Central memory CD4-positive, alpha-beta T cell (primary cell): Measurements from ENCODE around the gene ARMH1.

Experiments used
- DNase-seq: peaks from one replicate; pipeline ENCODE4 v3.0.0; 2022

Gene ARMH1

GRCh38 chr1:44672254-44672955 lies 2.1 kb upstream of the ARMH1 start:
- DNase-seq: no peak

DNA sequence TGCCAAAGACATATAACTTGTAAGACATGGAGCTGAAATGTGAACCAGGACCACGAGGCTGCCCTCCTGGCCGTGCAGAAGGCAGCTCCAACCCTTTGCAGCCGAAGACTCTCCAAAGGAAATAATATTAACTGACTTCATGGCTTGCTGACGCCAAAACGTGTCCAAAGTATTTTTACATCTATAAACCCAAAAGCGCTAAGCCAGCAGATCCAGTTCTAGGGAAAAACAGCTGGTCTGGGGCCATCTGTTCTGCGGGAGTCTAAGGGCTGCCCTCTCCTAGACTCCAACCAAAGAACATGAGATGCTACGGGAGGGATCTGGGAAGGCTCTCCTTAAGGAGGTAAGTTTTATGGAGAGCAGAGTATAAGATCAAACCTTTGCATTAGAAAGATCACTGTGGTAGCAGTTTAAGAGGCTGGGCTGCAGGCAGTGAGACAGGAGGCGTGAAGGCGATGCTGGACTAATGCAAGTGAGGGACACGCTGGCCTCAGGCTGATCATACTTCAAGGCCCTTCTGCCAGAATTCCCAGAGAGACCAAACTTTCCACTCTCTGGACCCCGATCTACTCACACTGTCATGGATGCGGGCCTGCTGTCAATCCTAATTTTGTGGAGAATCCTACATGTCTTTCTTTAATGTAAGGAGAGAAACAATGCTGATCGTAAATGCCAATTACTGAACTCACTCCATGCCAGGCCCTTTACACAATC lies 1.4 kb upstream of the ARMH1 start:
- DNase-seq: no peak

DNA sequence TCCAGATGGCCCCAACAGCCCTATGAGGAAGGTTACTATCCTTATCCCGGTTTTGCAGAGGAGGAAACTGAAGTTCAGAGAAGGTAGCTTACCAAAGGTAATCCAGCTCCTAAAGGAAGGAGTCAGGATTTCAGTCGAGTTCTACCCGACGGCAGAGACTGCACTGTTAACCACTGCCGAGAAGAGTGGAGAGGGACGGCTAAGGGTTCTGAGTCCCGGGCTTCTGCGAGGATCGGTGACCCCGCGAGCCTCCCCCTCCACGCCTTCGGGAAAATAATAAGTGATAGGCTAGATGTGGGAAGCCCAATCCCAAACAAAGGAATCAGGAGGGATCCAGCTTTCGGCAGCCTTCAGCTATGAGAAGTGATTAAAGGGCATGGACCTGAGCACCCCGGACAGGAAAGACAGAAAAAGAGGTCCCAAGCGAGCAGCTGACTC lies 820 bp upstream of the ARMH1 start:
- no peak for DNase-seq

- DNase-seq: no peak
These were observed 672 bp downstream of the ARMH1 start for GRCh38 chr1:44675186-44675585.

DNA sequence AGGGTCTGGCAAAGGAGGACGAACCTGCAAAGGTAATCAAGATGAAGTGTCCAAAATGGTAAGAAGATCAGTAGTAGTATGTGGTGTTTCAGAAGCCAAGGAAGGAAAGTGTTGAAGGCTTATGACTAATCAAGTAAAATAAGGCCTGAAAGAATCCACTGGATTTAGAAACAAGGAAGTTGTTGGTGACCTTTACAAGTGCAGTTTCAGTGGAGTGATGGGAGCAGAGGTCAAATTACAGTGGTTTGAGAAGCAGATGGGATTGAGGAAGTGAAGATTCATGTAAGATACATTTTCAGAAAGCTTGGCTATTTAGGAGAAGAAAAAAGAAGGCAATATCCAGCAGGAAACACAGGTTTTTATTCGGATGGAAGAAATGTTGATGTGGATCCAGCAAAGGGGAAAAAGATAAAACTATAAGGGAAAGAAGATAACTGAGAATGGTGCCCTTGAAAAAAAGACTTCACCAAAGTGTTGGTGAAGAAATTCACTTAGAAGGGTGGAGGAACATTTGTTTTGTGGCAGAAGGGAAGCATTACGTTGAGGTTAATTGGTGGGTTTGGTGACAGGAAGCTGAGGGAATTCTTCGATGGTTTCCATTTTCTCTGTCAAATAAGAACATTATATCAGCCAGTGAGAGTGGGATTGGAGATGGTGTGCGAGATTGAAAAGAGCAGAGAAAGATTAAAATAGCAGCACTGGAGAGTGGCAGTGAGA lies 2.1 kb downstream of the ARMH1 start:
- no peak for DNase-seq

DNA sequence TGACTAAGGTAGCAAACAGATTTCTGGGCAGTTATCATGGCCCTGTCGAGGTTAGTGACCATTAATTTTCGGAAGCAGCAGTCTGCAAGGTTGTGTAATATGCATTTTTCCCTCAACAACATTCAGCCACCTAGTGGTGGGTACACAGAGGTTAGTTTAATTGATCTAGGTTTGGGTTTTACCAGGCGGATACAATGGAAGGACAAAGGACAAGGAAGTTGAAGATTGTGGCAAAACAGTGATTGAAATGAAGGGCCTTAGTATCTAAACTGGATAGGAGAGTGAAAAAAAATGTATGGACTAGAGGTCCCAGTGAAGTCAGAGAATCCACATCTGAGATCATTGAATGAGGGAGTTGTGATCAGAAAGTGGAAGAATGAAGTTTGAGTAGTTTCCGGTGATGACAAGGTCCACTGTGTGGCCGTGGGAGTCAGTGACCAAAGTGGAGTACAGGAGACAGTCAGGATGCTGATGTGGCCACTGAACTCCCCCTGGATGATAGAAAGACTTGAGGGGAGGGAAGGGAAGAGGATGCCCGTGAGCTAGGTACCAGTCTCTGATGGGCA lies 2.8 kb downstream of the ARMH1 start:
- DNase-seq: no peak

DNA sequence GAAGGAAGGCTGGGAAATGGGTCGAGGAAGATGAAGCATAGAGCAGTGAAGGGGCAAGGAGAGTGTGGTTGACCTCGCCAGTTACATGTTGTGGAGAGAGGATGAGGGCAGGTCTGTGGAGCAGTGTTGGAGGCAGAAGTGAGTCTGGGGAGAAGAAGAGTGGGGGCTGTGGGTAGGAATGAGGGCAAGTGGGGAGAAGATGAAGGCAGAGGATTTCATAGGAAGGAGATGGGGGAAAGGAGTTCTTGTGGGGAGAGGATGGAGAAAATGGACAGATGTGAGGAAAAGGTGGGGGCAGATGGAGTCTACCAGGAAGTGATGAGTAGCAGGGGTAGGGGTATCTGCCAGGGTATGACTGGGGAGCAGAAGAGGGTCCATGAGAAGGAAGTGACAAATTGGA lies 3.6 kb downstream of the ARMH1 start:
- DNase-seq: no peak

- DNase-seq: no peak
These were observed 4.1 kb downstream of the ARMH1 start for GRCh38 chr1:44678626-44679025.

DNA sequence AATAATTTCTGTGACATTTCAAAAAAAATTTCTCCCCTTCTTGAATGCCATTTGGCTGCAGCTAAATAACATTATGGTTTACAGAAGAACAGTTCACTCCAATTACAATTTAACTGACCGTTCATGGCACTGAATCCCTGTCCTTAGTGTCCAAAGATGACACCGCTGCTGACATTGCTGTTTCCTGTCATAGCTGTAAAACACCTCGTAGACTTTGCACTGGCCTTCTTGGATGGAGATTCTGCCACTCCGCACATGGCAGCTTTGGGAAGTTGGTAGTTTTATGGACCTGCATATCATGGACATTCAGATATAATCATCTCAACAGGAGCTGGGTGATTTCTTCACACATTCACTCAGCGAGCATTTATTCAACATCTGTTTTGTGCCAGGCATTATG lies 5.0 kb downstream of the ARMH1 start:
- no peak for DNase-seq

GRCh38 chr1:44681905-44682882 lies 7.7 kb downstream of the ARMH1 start:
- DNase-seq: no peak

DNA sequence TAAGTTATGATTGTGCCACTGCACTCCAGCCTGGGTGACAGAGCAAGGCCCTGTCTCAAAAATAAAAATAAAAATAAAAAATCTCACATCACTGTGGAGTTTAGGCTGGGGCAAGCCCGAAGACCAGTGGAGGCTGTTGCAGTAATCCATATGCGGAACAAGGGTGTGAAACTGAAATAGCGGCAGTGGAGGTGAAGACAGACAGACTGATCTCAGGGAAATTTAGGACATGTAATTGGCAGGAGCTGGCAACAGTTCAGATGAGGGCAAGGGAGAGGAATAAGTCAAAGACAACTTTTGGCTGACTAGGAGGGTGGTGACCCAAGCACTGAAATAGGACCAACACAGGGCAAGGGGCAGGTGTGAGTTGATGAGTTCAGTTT lies 8.4 kb downstream of the ARMH1 start:
- DNase-seq: no peak

DNA sequence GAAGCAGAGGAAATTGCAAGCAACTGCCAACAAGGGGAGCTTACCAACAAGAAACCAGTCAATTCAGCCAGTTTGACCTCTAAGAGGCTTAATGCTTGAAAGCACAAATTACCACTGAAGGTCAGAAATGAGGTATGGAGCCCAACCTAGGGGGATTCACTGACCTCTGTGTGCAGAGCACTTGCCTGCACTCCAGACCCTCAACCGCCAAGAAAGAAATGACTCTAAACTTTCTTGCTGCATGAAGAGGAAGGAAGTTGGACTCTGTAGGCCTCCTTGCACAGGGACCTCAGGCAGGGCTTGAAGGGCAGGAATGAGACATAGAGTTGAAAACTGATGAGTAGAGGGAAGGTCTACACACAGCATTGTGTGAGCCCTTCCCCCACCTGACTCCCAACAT lies 10.0 kb downstream of the ARMH1 start:
- DNase-seq: no peak

GRCh38 chr1:44685218-44685617 lies 10.7 kb downstream of the ARMH1 start:
- no peak for DNase-seq

DNA sequence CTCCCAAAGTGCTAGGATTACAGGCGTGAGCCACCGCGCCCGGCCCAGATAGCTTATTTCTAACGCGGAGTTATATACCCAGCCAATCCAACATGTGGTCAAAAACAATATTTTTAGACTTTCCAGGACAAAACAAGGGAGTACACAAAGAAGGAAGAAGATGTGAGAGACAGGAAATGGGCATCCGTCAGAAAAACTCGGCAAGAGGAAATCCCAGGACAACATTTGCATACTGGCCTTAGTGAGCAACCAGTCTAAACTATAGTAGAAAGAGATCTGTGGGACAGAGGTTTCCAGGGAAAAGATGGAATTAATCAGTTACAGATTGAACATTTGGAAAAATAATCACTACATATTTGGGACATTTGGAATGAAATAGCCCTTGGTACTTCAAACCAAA lies 11.4 kb downstream of the ARMH1 start:
- DNase-seq: no peak

DNA sequence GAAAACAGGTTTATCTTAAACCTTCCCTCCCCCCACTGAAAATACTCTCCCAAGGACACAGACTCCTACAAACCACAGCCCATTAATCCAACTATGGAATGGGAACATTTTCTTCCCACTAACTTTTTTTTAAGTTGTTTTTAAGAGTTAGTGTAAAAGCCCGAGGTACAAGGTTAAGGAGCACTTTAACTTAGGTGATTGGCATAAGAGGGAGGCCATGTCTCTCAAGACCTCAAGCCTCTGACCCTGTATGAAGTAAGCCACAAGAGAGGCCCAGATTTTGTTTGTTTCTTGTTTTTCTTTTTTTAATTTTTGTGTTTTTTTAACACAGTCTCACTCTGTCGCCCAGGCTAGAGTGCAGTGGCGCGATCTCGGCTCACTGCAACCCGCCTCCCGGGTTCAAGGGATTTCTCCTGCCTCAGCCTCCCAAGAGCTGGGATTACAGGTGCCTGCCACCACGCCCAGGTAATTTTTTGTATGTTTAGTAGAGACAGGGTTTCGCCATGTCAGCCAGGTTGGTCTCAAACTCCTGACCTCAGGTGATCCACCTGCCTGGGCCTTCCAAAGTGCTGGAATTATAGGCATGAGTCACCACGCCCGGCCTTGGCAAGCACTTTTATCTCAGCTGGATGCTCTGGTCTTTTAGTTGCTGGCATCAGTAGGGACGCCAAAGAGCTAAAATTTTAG lies 14.4 kb downstream of the ARMH1 start:
- no peak for DNase-seq

DNA sequence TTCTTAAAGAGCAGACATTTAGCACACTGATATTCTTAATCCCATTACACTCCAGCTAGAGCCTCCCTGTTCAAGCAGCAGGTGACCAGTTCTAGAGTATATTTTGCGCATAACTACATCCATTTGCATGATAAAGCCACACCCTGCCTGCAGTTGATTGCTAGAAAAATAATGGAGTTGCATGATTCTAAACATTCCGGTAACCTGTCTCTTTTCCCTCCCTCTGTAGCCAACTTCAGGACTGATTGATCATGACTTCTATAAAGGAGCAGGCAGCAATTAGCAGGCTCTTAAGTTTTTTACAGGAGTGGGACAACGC lies 14.9 kb downstream of the ARMH1 start:
- DNase-seq: no peak

DNA sequence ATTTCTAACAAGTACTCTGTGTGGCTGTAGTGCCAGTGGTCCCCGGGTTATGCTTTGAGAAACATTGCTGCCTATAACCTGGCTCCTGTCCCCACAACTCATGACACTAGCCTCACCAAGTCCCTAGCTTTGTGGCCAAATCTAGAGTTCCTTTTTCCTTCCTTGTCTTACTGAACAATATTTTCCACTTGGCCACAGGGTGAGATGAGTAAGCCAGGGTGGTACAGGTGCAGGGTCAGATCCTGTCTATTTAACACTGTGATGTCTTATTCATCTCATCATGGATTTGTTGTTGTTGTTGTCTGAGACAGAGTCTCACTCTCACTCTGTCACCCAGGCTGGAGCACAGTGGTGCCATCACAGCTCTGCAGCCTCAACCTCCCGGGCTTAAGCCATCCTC lies 18.6 kb downstream of the ARMH1 start:
- no peak for DNase-seq

DNA sequence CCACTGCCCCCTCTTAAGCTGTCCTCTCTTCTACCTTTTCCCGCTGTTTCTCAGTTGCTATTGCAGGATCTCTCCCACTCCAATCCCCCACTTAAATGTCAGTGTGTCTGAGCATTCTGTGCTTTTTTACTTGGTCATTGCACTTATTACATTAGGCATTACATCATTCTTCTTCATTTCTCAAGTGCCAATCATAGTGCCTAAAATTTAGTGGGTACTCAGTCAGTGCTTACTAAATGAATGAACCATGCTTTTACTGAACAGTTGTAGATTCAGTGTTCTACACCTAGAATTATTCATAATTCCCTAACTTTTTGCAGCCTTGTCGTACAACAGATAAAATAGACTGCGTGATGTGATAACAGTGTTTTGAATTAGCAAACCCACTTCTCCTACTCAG lies 19.4 kb downstream of the ARMH1 start:
- no peak for DNase-seq

GRCh38 chr1:44694863-44695478 lies 20.5 kb downstream of the ARMH1 start:
- DNase-seq: no peak

DNA sequence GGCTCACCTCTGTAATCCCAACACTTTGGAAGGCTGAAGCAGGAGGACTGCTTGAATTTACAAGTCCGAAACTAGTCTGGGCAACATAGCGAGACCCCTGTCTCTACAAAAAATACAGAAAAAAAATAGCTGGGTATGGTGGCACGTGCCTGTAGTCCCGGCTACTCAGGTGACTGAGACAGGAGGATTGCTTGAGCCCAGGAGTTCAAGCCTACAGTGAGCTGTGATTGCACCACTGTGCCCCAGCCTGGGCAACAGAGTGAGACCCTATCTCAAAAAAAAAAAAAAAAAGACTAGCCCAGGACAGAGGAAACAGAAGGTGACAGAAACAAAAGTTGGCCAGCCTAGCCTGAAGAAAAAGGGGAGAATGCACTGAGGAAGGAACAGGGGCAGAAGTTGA lies 21.2 kb downstream of the ARMH1 start:
- DNase-seq: no peak

- DNase-seq: no peak
These were observed 21.6 kb downstream of the ARMH1 start for GRCh38 chr1:44696101-44696500.
